Measurements from ENCODE around the gene SDHAF2.

DNA sequence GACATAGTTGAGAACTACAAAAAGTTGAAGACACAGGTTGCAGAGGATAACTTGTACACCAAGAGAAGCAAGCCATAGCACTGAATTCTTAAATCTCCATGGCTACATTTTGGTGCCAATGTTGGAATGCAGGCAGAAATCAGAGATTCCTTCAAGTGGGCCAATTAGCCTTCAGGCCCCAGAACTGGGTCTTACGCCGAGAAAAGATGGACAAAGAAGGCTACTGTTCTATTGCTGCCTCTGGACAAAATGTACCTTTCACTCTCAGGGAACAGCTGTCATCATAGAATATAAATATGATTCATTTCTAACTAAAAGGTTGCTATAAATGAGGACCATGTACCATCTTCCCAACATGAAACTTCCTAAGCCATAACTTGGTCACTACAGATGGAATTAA lies 23.9 kb upstream of the SDHAF2 start:
- TF ChIP-seq, protein P1, sequence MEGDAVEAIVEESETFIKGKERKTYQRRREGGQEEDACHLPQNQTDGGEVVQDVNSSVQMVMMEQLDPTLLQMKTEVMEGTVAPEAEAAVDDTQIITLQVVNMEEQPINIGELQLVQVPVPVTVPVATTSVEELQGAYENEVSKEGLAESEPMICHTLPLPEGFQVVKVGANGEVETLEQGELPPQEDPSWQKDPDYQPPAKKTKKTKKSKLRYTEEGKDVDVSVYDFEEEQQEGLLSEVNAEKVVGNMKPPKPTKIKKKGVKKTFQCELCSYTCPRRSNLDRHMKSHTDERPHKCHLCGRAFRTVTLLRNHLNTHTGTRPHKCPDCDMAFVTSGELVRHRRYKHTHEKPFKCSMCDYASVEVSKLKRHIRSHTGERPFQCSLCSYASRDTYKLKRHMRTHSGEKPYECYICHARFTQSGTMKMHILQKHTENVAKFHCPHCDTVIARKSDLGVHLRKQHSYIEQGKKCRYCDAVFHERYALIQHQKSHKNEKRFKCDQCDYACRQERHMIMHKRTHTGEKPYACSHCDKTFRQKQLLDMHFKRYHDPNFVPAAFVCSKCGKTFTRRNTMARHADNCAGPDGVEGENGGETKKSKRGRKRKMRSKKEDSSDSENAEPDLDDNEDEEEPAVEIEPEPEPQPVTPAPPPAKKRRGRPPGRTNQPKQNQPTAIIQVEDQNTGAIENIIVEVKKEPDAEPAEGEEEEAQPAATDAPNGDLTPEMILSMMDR (IDR thresholded peaks at IDR 0.05; ENCODE audit: low read length), result no peak
- TF ChIP-seq EZH2 (IDR thresholded peaks at IDR 0.05; ENCODE audit: borderline replicate concordance, low read length), result no peak
